CD4-positive, alpha-beta memory T cell (primary cell): ENCODE results near the gene HMG20A. TPM values are rescaled to one million over a fixed set of nuclear protein-coding genes. Genes with fewer than 3 reads are reported as not detected.
"Not testable (repeated sequence)": the region's sequence is repeated elsewhere in the genome, so short reads cannot be mapped to it uniquely, and the experiment has no call there.

Experiments
- CTCF ChIA-PET: fragments of 350-600 bp; sonication (Branson Sonifier 250); formaldehyde crosslinking; loops from one replicate; lab custom pipeline; 2021; ENCODE audit warnings: inconsistent platforms; ENCODE audit not compliant: partially characterized antibody; lab: Charles Lee
- POLR2A ChIA-PET: fragments of 350-600 bp; sonication (Branson Sonifier 250); formaldehyde crosslinking; loops from one replicate; lab custom pipeline; 2021; ENCODE audit not compliant: partially characterized antibody; lab: Charles Lee
- DNase-seq, 5 donors: peaks; one replicate each; pipeline versions ENCODE4 v3.0.0 to v3.0.0-alpha.2; 2020 to 2022; ENCODE audit warnings: mixed read lengths in 1 of 5
- H3K27ac ChIP-seq: one replicate; pipeline ENCODE4 v1.7.0; 2013; ENCODE audit warnings: low read depth, low read length
- H3K27me3 ChIP-seq: 2 replicates; pipeline ENCODE4 v1.7.0; 2013; ENCODE audit warnings: mild to moderate bottlenecking, low read length, moderate library complexity; ENCODE audit not compliant: insufficient read depth
- H3K36me3 ChIP-seq: 2 replicates; pipeline ENCODE4 v1.7.0; 2013; ENCODE audit warnings: mild to moderate bottlenecking, low read length, moderate library complexity; ENCODE audit not compliant: insufficient read depth
- H3K4me1 ChIP-seq: 2 replicates; pipeline ENCODE4 v1.7.0; 2013; ENCODE audit warnings: mild to moderate bottlenecking, low read length, moderate library complexity; ENCODE audit not compliant: insufficient read depth
- H3K4me3 ChIP-seq, 2 donors: one replicate each; pipeline ENCODE4 v1.7.0; 2013; ENCODE audit warnings: low read length in 2 of 2, mild to moderate bottlenecking in 1 of 2
- H3K9me3 ChIP-seq, 2 donors: one replicate each; pipeline ENCODE4 v1.7.0; 2013; ENCODE audit warnings: low read length in 2 of 2, control low read depth in 1 of 2; ENCODE audit not compliant: control insufficient read depth in 1 of 2
- H3K27ac Mint-ChIP-seq, 7 donors: one replicate each; pipeline ENCODE4 v1.8.0; 2020 to 2021; ENCODE audit warnings: mixed read lengths in 7 of 7, mild to moderate bottlenecking in 6 of 7, inconsistent platforms in 3 of 7, moderate library complexity in 3 of 7
- H3K27me3 Mint-ChIP-seq, 2 donors: one replicate each; pipeline ENCODE4 v1.8.0; 2020 to 2021; ENCODE audit warnings: mixed read lengths in 2 of 2
- H3K36me3 Mint-ChIP-seq, 2 donors: one replicate each; pipeline ENCODE4 v1.8.0; 2020 to 2021; ENCODE audit warnings: mixed read lengths in 2 of 2, inconsistent platforms in 1 of 2, mild to moderate bottlenecking in 1 of 2
- H3K4me1 Mint-ChIP-seq, 4 donors: one replicate each; pipeline ENCODE4 v1.8.0; 2020 to 2021; ENCODE audit warnings: mixed read lengths in 4 of 4, mild to moderate bottlenecking in 1 of 4
- H3K4me3 Mint-ChIP-seq, 8 donors: one replicate each; pipeline ENCODE4 v1.8.0; 2020 to 2021; ENCODE audit warnings: mixed read lengths in 8 of 8, mild to moderate bottlenecking in 7 of 8, moderate library complexity in 6 of 8, inconsistent platforms in 3 of 8
- H3K9me3 Mint-ChIP-seq, 8 donors: one replicate each; pipeline ENCODE4 v1.8.0; 2020 to 2021; ENCODE audit warnings: mixed read lengths in 8 of 8, mild to moderate bottlenecking in 5 of 8, inconsistent platforms in 3 of 8, moderate library complexity in 1 of 8
- intact Hi-C: fragments of 100-400 bp; cut with micrococcal nuclease; formaldehyde crosslinking; loops from one replicate; pipeline ENCODE4 v1.15.1; 2023
- polyA plus RNA-seq, 2 donors: library from polyadenylated mRNA; unstranded; fragments of 300-500 nt; fragmentation: Illumina TruSeq; gene quantifications; one replicate each; pipeline ENCODE4 v1.2.3, GENCODE V29; 2021
- total RNA-seq, 2 experiments: library from RNA; stranded (reverse); gene quantifications; one replicate each; pipeline ENCODE4 v1.2.3, GENCODE V29; 2021

HMG20A gene
- total and polyA plus RNA-seq, 4 experiments from 2014 or later, result 29.7 to 49.6 (median 42.1) TPM

- ChIA-PET POLR2A (interaction anchor here (1.4 kb wide), 1 partner anchor 11 kb away, joined by 8 read pairs; the partner anchor contains the start of genes HMG20A and PEAK1), CTCF (interaction anchor here (0.8 kb wide), 1 partner anchor 10 kb away, joined by 3 read pairs; the partner anchor contains the start of gene PEAK1)
- H3K36me3 ChIP-seq, result no peaks in the 10 kb centered on the region
- intact Hi-C loops, result no loop called here
- H3K4me1 ChIP-seq, result peaks cover 11% of the 10 kb centered on the region
- H3K4me3 Mint-ChIP-seq, result peak overlapping the region in 7 of 8 donors; percentile 33 to 81 (median 76)
- no peaks in the 10 kb centered on the region for H3K27me3 Mint-ChIP-seq
- peaks cover 5 to 16% (median 13%) of the 10 kb centered on the region in 4 donors for H3K4me1 Mint-ChIP-seq
- no peak overlapping the region for H3K4me3 ChIP-seq
- H3K27me3 ChIP-seq, result no peaks in the 10 kb centered on the region
- no peaks in the 10 kb centered on the region for H3K9me3 Mint-ChIP-seq
- peak in 3 of 5 donors; percentile 8 to 47 (median 38) for DNase-seq
- no peaks in the 10 kb centered on the region for H3K36me3 Mint-ChIP-seq
- peak overlapping the region in 6 of 7 donors; percentile 1 to 69 (median 53) for H3K27ac Mint-ChIP-seq
- H3K9me3 ChIP-seq, result no peaks in the 10 kb centered on the region
- no peak overlapping the region for H3K27ac ChIP-seq
These were observed 11.2 kb upstream of the HMG20A start for GRCh38 chr15:77409259-77410156.

- Mint-ChIP-seq H3K4me1 (peaks cover 5 to 16% (median 13%) of the 10 kb centered on the region in 4 donors), H3K4me3 (peak overlapping the region in 5 of 8 donors; percentile 10 to 81 (median 77)), H3K27ac (peak overlapping the region in 3 of 7 donors; percentile 38 to 65 (median 58))
- H3K27me3 Mint-ChIP-seq, H3K9me3 ChIP-seq, intact Hi-C loops, H3K36me3 ChIP-seq, H3K9me3 Mint-ChIP-seq, H3K4me3 ChIP-seq, DNase-seq, H3K36me3 Mint-ChIP-seq, H3K27ac ChIP-seq, H3K27me3 ChIP-seq: not testable (repeated sequence)
- ChIA-PET POLR2A (interaction anchor here (1.4 kb wide), 1 partner anchor 10 kb away, joined by 8 read pairs; the partner anchor contains the start of genes HMG20A and PEAK1), CTCF (interaction anchor here (0.8 kb wide), 1 partner anchor 10 kb away, joined by 3 read pairs; the partner anchor contains the start of gene PEAK1)
- H3K4me1 ChIP-seq, result peaks cover 11% of the 10 kb centered on the region
These were observed 10.6 kb upstream of the HMG20A start for GRCh38 chr15:77410157-77410500.

GRCh38 chr15:77410701-77411618 is 9.7 kb upstream of the HMG20A start:
- no peak for DNase-seq
- ChIA-PET CTCF (interaction anchor here (0.8 to 1.1 kb wide), 2 partner anchors 11 to 14 kb away, joined by 3 read pairs; no protein-coding TSS in a partner anchor), POLR2A (interaction anchor here (1.4 kb wide), 1 partner anchor 10 kb away, joined by 8 read pairs; the partner anchor contains the start of genes HMG20A and PEAK1)
- Histone ChIP-seq H3K4me1 (peaks cover 11% of the 10 kb centered on the region), H3K9me3 (no peaks in the 10 kb centered on the region), H3K4me3 (no peak overlapping the region), H3K27me3 (no peaks in the 10 kb centered on the region), H3K27ac (no peak overlapping the region), H3K36me3 (no peaks in the 10 kb centered on the region)
- H3K36me3 Mint-ChIP-seq, result no peaks in the 10 kb centered on the region
- H3K9me3 Mint-ChIP-seq, result no peaks in the 10 kb centered on the region
- H3K4me1 Mint-ChIP-seq, result peaks cover 5 to 16% (median 13%) of the 10 kb centered on the region in 4 donors
- no peak overlapping the region for H3K4me3 Mint-ChIP-seq
- no peak overlapping the region for H3K27ac Mint-ChIP-seq
- intact Hi-C loops, result no loop called here
- no peaks in the 10 kb centered on the region for H3K27me3 Mint-ChIP-seq

GRCh38 chr15:77411619-77411976 is 9.1 kb upstream of the HMG20A start:
- no peak for DNase-seq
- Mint-ChIP-seq H3K27me3 (no peaks in the 10 kb centered on the region), H3K4me3 (no peak overlapping the region), H3K36me3 (no peaks in the 10 kb centered on the region), H3K4me1 (peaks cover 5 to 16% (median 13%) of the 10 kb centered on the region in 4 donors), H3K9me3 (no peaks in the 10 kb centered on the region), H3K27ac (no peak overlapping the region)
- no peaks in the 10 kb centered on the region for H3K9me3 ChIP-seq
- no peak overlapping the region for H3K4me3 ChIP-seq
- ChIA-PET POLR2A (no interaction called here), CTCF (interaction anchor here (0.8 to 1.1 kb wide), 2 partner anchors 10 to 14 kb away, joined by 3 read pairs; no protein-coding TSS in a partner anchor)
- H3K27ac ChIP-seq, result no peak overlapping the region
- peaks cover 11% of the 10 kb centered on the region for H3K4me1 ChIP-seq
- H3K27me3 ChIP-seq, result no peaks in the 10 kb centered on the region
- no peaks in the 10 kb centered on the region for H3K36me3 ChIP-seq
- intact Hi-C loops, result no loop called here

- Mint-ChIP-seq H3K4me3 (no peak overlapping the region), H3K36me3 (no peaks in the 10 kb centered on the region), H3K4me1 (peaks cover 5 to 16% (median 13%) of the 10 kb centered on the region in 4 donors), H3K27me3 (no peaks in the 10 kb centered on the region), H3K27ac (no peak overlapping the region), H3K9me3 (no peaks in the 10 kb centered on the region)
- no peak overlapping the region for H3K27ac ChIP-seq
- CTCF ChIA-PET, result no interaction called here
- no peaks in the 10 kb centered on the region for H3K36me3 ChIP-seq
- intact Hi-C loops, result no loop called here
- H3K4me1 ChIP-seq, result peaks cover 11% of the 10 kb centered on the region
- no peak overlapping the region for H3K4me3 ChIP-seq
- no peak for DNase-seq
- H3K9me3 ChIP-seq, result no peaks in the 10 kb centered on the region
- H3K27me3 ChIP-seq, result no peaks in the 10 kb centered on the region
- POLR2A ChIA-PET, result no interaction called here
These were observed 7.6 kb upstream of the HMG20A start for GRCh38 chr15:77412972-77413698.

GRCh38 chr15:77413699-77414349 is 6.9 kb upstream of the HMG20A start:
- Mint-ChIP-seq H3K9me3 (no peaks in the 10 kb centered on the region), H3K4me1 (peaks cover 10 to 22% (median 20%) of the 10 kb centered on the region in 4 donors), H3K36me3 (no peaks in the 10 kb centered on the region), H3K27me3 (no peaks in the 10 kb centered on the region), H3K4me3 (no peak overlapping the region), H3K27ac (no peak overlapping the region)
- ChIA-PET CTCF (no interaction called here), POLR2A (no interaction called here)
- H3K36me3 ChIP-seq, result no peaks in the 10 kb centered on the region
- intact Hi-C loops, result no loop called here
- H3K4me1 ChIP-seq, result peaks cover 11% of the 10 kb centered on the region
- DNase-seq, result no peak
- no peaks in the 10 kb centered on the region for H3K27me3 ChIP-seq
- H3K27ac ChIP-seq, result no peak overlapping the region
- H3K4me3 ChIP-seq, result no peak overlapping the region
- H3K9me3 ChIP-seq, result no peaks in the 10 kb centered on the region
